Epithelial cell of esophagus (primary cell): ENCODE measurements around the gene PRRT1.
A peak's percentile ranks its signal among the peaks of the same experiment; 100 is the strongest.

Experiments
- DNase-seq: peaks from one replicate; pipeline ENCODE4 v3.0.0; 2010; ENCODE audit warnings: low read depth
- H3K4me3 ChIP-seq: 2 replicates; pipeline ENCODE4 v1.5.1; 2011; ENCODE audit warnings: mild to moderate bottlenecking, low read length, control low read depth
- CTCF ChIP-seq: IDR thresholded peaks from 2 replicates; pipeline ENCODE4 v1.5.1; 2011; ENCODE audit warnings: low read depth, mild to moderate bottlenecking, low read length, control low read depth, inconsistent platforms; ENCODE audit not compliant: insufficient read depth; ENCODE audit errors: missing control alignments

PRRT1 gene

DNA sequence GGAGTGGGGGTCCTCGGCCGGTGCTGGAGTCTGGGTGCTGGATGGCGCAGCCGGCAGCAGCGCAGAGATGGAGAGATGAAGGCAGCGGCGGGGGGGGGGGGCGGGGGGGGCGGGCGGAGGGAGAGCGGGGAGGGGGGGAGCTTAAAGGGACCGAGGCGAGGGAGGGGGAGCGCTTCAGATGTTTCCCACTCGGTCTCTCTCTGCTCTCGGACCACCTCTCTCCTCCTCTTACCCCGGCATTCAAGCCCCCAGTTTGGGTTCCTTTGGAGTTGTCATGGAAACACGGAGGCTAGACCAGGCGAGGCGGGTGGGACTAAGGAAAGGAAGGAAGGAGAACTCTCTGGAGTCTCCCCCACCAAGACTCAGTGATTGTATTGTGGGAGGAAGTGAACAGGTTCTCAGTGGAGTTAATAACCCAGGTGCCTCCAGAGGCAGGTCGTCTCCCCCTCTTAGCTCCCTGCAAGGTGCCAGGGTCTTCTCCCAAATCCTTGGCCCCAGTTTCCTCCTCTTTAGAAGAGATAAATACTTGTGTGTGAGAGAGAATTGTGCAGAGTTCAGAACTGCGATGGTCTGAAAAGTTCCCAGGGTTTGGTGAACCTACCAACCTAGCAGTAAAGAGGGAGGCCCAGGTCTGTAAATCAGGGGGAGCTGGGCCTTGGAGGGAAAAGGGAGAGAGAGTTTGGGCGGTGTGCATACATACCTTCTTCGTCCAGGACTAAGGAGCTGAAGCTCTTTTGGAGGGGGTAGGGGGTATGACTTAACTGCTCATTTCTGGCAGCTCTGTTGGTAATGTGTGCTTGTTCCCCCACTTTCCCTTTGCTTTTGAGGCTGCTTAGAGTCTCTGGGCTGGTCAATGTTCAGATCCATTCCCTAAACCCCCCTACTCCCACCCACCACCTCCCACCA lies at the start of gene PRRT1:
PRRT1 (minus strand) TSS at position 77 of the 906 bp plus-strand sequence. CDS start 112 bp downstream, outside the sequence.
- TF ChIP-seq CTCF = no peak
- DNase-seq = no peak
- H3K4me3 ChIP-seq = peak within 1 kb of the TSS; percentile 94

- TF ChIP-seq CTCF = no peak
- no peak overlapping the region for H3K4me3 ChIP-seq
- DNase-seq = no peak
These were observed 49.2 kb upstream of the PRRT1 start for GRCh38 chr6:32200711-32201475.

GRCh38 chr6:32198866-32199265 lies 47.1 kb upstream of the PRRT1 start:
- H3K4me3 ChIP-seq = no peak overlapping the region
- DNase-seq = no peak
- TF ChIP-seq CTCF = no peak

- H3K4me3 ChIP-seq = no peak overlapping the region
- no peak for TF ChIP-seq CTCF
- no peak for DNase-seq
These were observed 46.6 kb upstream of the PRRT1 start for GRCh38 chr6:32198345-32198696.

- no peak for TF ChIP-seq CTCF
- no peak for DNase-seq
- peak overlapping the region; percentile 96 for H3K4me3 ChIP-seq
These were observed 45.2 kb upstream of the PRRT1 start for GRCh38 chr6:32196682-32197616.

DNA sequence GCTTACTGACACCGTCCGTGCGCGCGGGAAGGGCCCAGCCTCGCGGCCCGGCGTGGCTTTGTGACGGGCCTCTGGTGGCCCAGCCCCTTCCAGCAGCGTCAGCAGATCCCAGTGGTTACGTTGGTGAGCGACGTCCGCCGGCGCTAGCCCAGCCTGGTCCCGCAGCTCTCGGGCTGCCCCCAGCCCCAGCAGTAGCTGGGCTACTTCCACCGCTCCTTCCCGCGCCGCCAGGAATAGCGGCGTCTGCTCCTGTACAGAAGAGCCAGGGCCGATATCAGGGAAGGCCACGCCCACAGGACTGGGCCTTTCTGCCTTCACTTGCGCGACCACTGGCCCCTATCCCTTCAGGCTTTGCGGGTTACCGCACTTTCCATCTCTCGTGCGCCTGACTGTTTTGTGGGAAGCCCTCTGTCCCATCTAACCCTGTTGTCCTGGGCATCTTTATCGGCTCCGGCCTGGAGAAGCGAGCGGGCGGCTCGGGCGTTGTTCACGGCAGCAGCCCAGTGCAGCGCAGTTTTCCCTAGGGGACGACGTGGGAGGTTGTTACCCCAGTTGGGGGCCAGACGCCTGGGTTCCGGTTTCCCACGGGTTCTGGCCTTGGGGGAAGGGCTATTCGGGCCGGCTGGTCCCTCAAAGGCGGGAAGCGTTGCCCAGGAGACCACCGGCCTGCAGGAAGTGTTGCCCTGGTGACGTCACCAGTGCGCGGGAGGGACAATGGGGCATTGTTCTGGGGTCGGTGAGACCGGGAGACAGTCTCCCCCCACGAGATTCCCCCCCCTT lies 44.4 kb upstream of the PRRT1 start:
- no peak for TF ChIP-seq CTCF
- H3K4me3 ChIP-seq = peak overlapping the region; percentile 96
- DNase-seq = peak; percentile 40
